ENCODE results near the gene PERM1.

PERM1 gene

GRCh38 chr1:961132-961669, 20.7 kb downstream of the PERM1 start:
- TF ChIP-seq CTCF (IDR thresholded peaks at IDR 0.05; ENCODE audit: borderline replicate concordance, insufficient read depth, low read depth, low read length) = no peak
- H3K4me3 ChIP-seq (ENCODE audit: low read depth, low read length) = peak overlapping the region; percentile 66

- TF ChIP-seq CTCF (IDR thresholded peaks at IDR 0.05; ENCODE audit: borderline replicate concordance, insufficient read depth, low read depth, low read length) = no peak
- peak within 1 kb of the TSS; percentile 66 for H3K4me3 ChIP-seq (ENCODE audit: low read depth, low read length)
Measured at GRCh38 chr1:960363-961131, 21.3 kb downstream of the PERM1 start, which contains the start of gene KLHL17. Gene KLHL17, plus strand, starts transcription at chr1:960584. Its CDS starts 110 bp downstream, at chr1:960694.

GRCh38 chr1:959731-960362, 22.0 kb downstream of the PERM1 start:
- peak overlapping the region; percentile 66 for H3K4me3 ChIP-seq (ENCODE audit: low read depth, low read length)
- no peak for TF ChIP-seq CTCF (IDR thresholded peaks at IDR 0.05; ENCODE audit: borderline replicate concordance, insufficient read depth, low read depth, low read length)

GRCh38 chr1:958823-959730, 22.8 kb downstream of the PERM1 start, which contains the start of gene NOC2L:
Gene NOC2L, minus strand, starts transcription at chr1:959256. Its CDS starts 16 bp downstream, at chr1:959240.
- peak within 1 kb of the TSS; percentile 76 for H3K4me3 ChIP-seq (ENCODE audit: low read depth, low read length)
- TF ChIP-seq CTCF (IDR thresholded peaks at IDR 0.05; ENCODE audit: borderline replicate concordance, insufficient read depth, low read depth, low read length) = no peak

- H3K4me3 ChIP-seq (ENCODE audit: low read depth, low read length) = no peak overlapping the region
- TF ChIP-seq CTCF (IDR thresholded peaks at IDR 0.05; ENCODE audit: borderline replicate concordance, insufficient read depth, low read depth, low read length) = no peak
Measured at GRCh38 chr1:956636-957035, 25.3 kb downstream of the PERM1 start.

- no peak for TF ChIP-seq CTCF (IDR thresholded peaks at IDR 0.05; ENCODE audit: borderline replicate concordance, insufficient read depth, low read depth, low read length)
- H3K4me3 ChIP-seq (ENCODE audit: low read depth, low read length) = no peak overlapping the region
Measured at GRCh38 chr1:955474-955873, 26.4 kb downstream of the PERM1 start.
